GM21526 (cell line): Measurements from ENCODE around the gene PCNX3.

Experiments used
- ATAC-seq: cut with Tn5 transposase; IDR thresholded peaks from one replicate; pipeline ENCODE4 v1.9.1; 2021; ENCODE audit warnings: moderate library complexity; ENCODE audit not compliant: unreplicated experiment, low FRiP score

The PCNX3 gene

GRCh38 chr11:65617990-65618751 is 2.6 kb downstream of the PCNX3 start:
- no peak for ATAC-seq

- no peak for ATAC-seq
Observed at GRCh38 chr11:65618763-65619162, 3.2 kb downstream of the PCNX3 start.

- ATAC-seq = no peak
Observed at GRCh38 chr11:65619281-65619928, 3.8 kb downstream of the PCNX3 start.

- ATAC-seq = no peak
Observed at GRCh38 chr11:65620666-65621065, 5.1 kb downstream of the PCNX3 start.

- no peak for ATAC-seq
Observed at GRCh38 chr11:65621460-65621859, 5.9 kb downstream of the PCNX3 start.

- no peak for ATAC-seq
Observed at GRCh38 chr11:65622011-65622410, 6.4 kb downstream of the PCNX3 start.

GRCh38 chr11:65623177-65623576 is 7.6 kb downstream of the PCNX3 start:
- no peak for ATAC-seq

GRCh38 chr11:65623852-65624616 is 8.5 kb downstream of the PCNX3 start:
- ATAC-seq = no peak

GRCh38 chr11:65624931-65625627 is 9.5 kb downstream of the PCNX3 start:
- ATAC-seq = no peak

GRCh38 chr11:65625628-65626342 is 10.2 kb downstream of the PCNX3 start:
- ATAC-seq = no peak

GRCh38 chr11:65627202-65627601 is 11.6 kb downstream of the PCNX3 start:
- no peak for ATAC-seq

GRCh38 chr11:65629579-65629978 is 14.0 kb downstream of the PCNX3 start:
- no peak for ATAC-seq

GRCh38 chr11:65630215-65630614 is 14.6 kb downstream of the PCNX3 start:
- no peak for ATAC-seq

- no peak for ATAC-seq
Observed at GRCh38 chr11:65633390-65634108, 18.0 kb downstream of the PCNX3 start.

- ATAC-seq = no peak
Observed at GRCh38 chr11:65634109-65634436, 18.5 kb downstream of the PCNX3 start.

GRCh38 chr11:65634440-65634839 is 18.9 kb downstream of the PCNX3 start:
- no peak for ATAC-seq

GRCh38 chr11:65634905-65635731 is 19.5 kb downstream of the PCNX3 start:
- no peak for ATAC-seq

GRCh38 chr11:65636108-65637031 is 20.8 kb downstream of the PCNX3 start:
- no peak for ATAC-seq
